Upper lobe of left lung (tissue), 4 donors: ENCODE measurements around the gene KHNYN.

Source experiments
- POLR2A ChIP-seq, 4 donors: fragments of 450-650 bp; IDR thresholded peaks; one replicate each; pipeline ENCODE4 v1.5.1; 2016 to 2017; ENCODE audit warnings: antibody characterized with exemption in 4 of 4, mild to moderate bottlenecking in 2 of 4
- POLR2AphosphoS5 ChIP-seq, 2 donors: sonication (generic); formaldehyde crosslinking; IDR thresholded peaks; one replicate each; pipeline ENCODE4 v1.5.1; 2017; ENCODE audit warnings: antibody characterized with exemption in 2 of 2
- TF ChIP-seq, protein P1 (sequence below), 6 experiments: fragments of 450-650 bp in 4 of 6; fragments of 200-600 bp in 2 of 6; sonication (generic) in 2 of 6; IDR thresholded peaks; one replicate each; pipeline ENCODE4 v1.5.1; 2016 to 2019; ENCODE audit warnings: antibody characterized with exemption in 6 of 6

DNA sequence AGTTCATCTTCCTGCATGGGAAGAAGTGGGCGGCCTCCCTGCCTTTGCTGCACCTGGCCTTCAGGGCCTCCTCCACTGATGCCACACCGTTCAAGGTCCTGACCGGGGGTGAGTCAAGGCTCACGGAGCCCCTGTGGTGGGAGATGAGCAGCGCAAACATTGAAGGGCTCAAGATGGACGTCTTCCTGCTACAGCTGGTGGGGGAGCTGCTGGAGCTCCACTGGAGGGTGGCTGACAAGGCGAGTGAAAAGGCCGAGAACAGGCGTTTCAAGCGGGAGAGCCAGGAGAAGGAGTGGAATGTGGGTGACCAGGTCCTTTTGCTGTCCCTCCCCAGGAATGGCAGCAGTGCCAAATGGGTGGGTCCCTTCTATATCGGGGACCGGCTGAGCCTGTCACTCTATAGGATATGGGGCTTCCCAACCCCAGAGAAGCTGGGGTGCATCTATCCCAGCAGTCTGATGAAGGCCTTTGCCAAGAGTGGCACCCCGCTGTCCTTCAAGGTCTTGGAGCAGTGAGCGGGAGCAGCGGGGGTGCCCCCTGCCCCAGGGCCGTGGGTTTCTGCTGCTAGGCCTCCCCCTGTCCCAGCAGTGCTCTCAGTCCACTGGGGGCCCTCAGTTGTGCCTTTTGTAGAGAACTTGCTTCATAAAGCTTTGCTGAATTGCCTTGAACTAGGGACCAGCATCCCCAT lies 12.7 kb upstream of the KHNYN start:
- TF ChIP-seq, protein P1, sequence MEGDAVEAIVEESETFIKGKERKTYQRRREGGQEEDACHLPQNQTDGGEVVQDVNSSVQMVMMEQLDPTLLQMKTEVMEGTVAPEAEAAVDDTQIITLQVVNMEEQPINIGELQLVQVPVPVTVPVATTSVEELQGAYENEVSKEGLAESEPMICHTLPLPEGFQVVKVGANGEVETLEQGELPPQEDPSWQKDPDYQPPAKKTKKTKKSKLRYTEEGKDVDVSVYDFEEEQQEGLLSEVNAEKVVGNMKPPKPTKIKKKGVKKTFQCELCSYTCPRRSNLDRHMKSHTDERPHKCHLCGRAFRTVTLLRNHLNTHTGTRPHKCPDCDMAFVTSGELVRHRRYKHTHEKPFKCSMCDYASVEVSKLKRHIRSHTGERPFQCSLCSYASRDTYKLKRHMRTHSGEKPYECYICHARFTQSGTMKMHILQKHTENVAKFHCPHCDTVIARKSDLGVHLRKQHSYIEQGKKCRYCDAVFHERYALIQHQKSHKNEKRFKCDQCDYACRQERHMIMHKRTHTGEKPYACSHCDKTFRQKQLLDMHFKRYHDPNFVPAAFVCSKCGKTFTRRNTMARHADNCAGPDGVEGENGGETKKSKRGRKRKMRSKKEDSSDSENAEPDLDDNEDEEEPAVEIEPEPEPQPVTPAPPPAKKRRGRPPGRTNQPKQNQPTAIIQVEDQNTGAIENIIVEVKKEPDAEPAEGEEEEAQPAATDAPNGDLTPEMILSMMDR (IDR thresholded peaks at IDR 0.05), result no peak
- no peak for TF ChIP-seq POLR2A (IDR thresholded peaks at IDR 0.05)
- TF ChIP-seq POLR2AphosphoS5 (IDR thresholded peaks at IDR 0.05), result no peak
